KMS-11 (cell line): ENCODE measurements around the gene GRIK3.

Source experiments
- H2AFZ ChIP-seq: fragments of 200-600 bp; sonication (generic); 2 replicates; pipeline ENCODE4 v1.6.1; 2016; ENCODE audit warnings: antibody characterized with exemption, mixed run types, low read depth
- H3K27ac ChIP-seq: fragments of 200-600 bp; sonication (generic); 2 replicates; pipeline ENCODE4 v1.6.1; 2016; ENCODE audit warnings: mild to moderate bottlenecking, mixed run types
- H3K27me3 ChIP-seq: fragments of 200-600 bp; sonication (generic); 2 replicates; pipeline ENCODE4 v1.6.1; 2017; ENCODE audit warnings: mild to moderate bottlenecking, low read depth, mixed run types, moderate library complexity; ENCODE audit not compliant: insufficient read depth
- H3K36me3 ChIP-seq: fragments of 200-600 bp; sonication (generic); 2 replicates; pipeline ENCODE4 v1.6.1; 2017; ENCODE audit warnings: mild to moderate bottlenecking, mixed run types; ENCODE audit not compliant: insufficient read depth
- H3K4me1 ChIP-seq: fragments of 200-600 bp; sonication (generic); 2 replicates; pipeline ENCODE4 v1.6.1; 2016; ENCODE audit warnings: mild to moderate bottlenecking, low read depth, mixed run types; ENCODE audit not compliant: poor library complexity, severe bottlenecking
- H3K4me2 ChIP-seq: fragments of 200-600 bp; sonication (generic); 2 replicates; pipeline ENCODE4 v1.7.0; 2016; ENCODE audit warnings: mild to moderate bottlenecking, mixed run types
- H3K4me3 ChIP-seq: fragments of 200-600 bp; sonication (generic); IDR thresholded peaks from 2 replicates; pipeline ENCODE4 v1.6.1; 2017; ENCODE audit warnings: low read depth, low read length, mixed read lengths; ENCODE audit not compliant: insufficient read depth
- H3K79me2 ChIP-seq: fragments of 200-600 bp; sonication (generic); 2 replicates; pipeline ENCODE4 v1.6.1; 2016; ENCODE audit warnings: low read depth, mixed run types; ENCODE audit not compliant: insufficient read depth
- H3K9ac ChIP-seq: fragments of 200-600 bp; sonication (generic); 2 replicates; pipeline ENCODE4 v1.6.1; 2016; ENCODE audit warnings: mild to moderate bottlenecking, mixed run types
- H4K20me1 ChIP-seq: fragments of 200-600 bp; sonication (generic); 2 replicates; pipeline ENCODE4 v1.6.1; 2016; ENCODE audit warnings: mild to moderate bottlenecking, mixed run types; ENCODE audit not compliant: insufficient read depth
- CTCF ChIP-seq: fragments of 200-600 bp; sonication (generic); conservative IDR thresholded peaks from 2 replicates; pipeline ENCODE4 v1.6.1; 2017; ENCODE audit warnings: low read depth, mild to moderate bottlenecking, antibody characterized with exemption, low read length, moderate library complexity, mixed read lengths

GRIK3 gene

DNA sequence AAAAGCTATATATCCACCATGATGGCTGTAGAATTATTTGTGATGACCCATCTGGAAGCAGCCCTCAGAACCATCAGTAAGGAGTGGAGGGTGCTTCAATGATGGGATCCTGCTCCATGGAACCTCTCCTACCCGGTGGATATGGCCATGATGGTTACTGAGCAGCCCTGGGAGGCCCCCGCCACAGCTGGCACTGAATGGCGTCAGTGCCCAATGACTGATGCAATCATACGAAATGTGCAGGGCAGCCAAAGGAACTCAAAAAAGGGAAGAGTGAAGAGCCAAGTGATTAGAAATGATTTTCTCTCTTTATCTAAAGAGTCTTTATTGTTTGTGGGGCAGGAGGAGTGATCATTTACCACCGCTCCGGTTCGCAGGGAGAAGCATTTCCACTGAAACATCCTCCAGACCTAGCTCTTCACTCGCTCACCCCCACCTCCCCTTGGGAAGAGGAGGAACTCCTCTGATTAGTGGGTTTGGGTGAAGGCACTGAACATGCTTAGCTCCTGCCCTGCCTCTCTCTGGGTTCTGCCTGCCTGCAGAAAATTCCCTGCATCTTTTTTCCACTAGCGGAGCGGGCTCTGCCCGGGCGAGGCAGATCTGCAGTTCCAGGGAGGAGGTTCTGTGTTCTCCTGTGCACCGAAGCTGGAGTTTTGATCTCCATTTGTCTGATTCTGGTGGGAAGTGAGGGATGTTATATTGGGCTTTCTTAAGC is 260.3 kb downstream of the GRIK3 start:
- no peak overlapping the region for H2AFZ ChIP-seq
- TF ChIP-seq CTCF = no peak
- no peak overlapping the region for H3K27ac ChIP-seq
- no peaks in the 10 kb centered on the region for H3K4me1 ChIP-seq
- H3K9ac ChIP-seq = no peak overlapping the region
- H3K27me3 ChIP-seq = peaks cover 31% of the 10 kb centered on the region; the same call in 1 of the 2 replicates
- no peaks in the 10 kb centered on the region for H3K36me3 ChIP-seq
- H4K20me1 ChIP-seq = no peaks in the 10 kb centered on the region
- H3K4me3 ChIP-seq = no peak overlapping the region
- H3K4me2 ChIP-seq = no peak overlapping the region
- no peaks in the 10 kb centered on the region for H3K79me2 ChIP-seq

- no peaks in the 10 kb centered on the region for H3K36me3 ChIP-seq
- H3K4me3 ChIP-seq = no peak overlapping the region
- H3K4me1 ChIP-seq = no peaks in the 10 kb centered on the region
- H2AFZ ChIP-seq = no peak overlapping the region
- no peaks in the 10 kb centered on the region for H4K20me1 ChIP-seq
- H3K9ac ChIP-seq = no peak overlapping the region
- H3K27me3 ChIP-seq = peaks cover 29% of the 10 kb centered on the region; the same call in 1 of the 2 replicates
- no peak overlapping the region for H3K27ac ChIP-seq
- no peak overlapping the region for H3K4me2 ChIP-seq
- H3K79me2 ChIP-seq = no peaks in the 10 kb centered on the region
- TF ChIP-seq CTCF = no peak
Observed at GRCh38 chr1:36772647-36773495, 261.4 kb downstream of the GRIK3 start.

GRCh38 chr1:36771660-36772284 is 262.5 kb downstream of the GRIK3 start:
- no peak overlapping the region for H2AFZ ChIP-seq
- H3K36me3 ChIP-seq = no peaks in the 10 kb centered on the region
- no peak overlapping the region for H3K27ac ChIP-seq
- no peak overlapping the region for H3K4me2 ChIP-seq
- no peaks in the 10 kb centered on the region for H3K4me1 ChIP-seq
- TF ChIP-seq CTCF = no peak
- H3K27me3 ChIP-seq = peaks cover 20% of the 10 kb centered on the region; the same call in 1 of the 2 replicates
- H3K79me2 ChIP-seq = no peaks in the 10 kb centered on the region
- H3K9ac ChIP-seq = no peak overlapping the region
- H3K4me3 ChIP-seq = no peak overlapping the region
- H4K20me1 ChIP-seq = no peaks in the 10 kb centered on the region

GRCh38 chr1:36771240-36771639 is 263.1 kb downstream of the GRIK3 start:
- H3K4me3 ChIP-seq = no peak overlapping the region
- no peak overlapping the region for H3K4me2 ChIP-seq
- peaks cover 15% of the 10 kb centered on the region; the same call in 1 of the 2 replicates for H3K27me3 ChIP-seq
- no peaks in the 10 kb centered on the region for H4K20me1 ChIP-seq
- H3K79me2 ChIP-seq = no peaks in the 10 kb centered on the region
- H3K9ac ChIP-seq = no peak overlapping the region
- H3K4me1 ChIP-seq = no peaks in the 10 kb centered on the region
- no peak for TF ChIP-seq CTCF
- no peak overlapping the region for H2AFZ ChIP-seq
- no peaks in the 10 kb centered on the region for H3K36me3 ChIP-seq
- no peak overlapping the region for H3K27ac ChIP-seq
